Mesendoderm (in vitro differentiated cells): ENCODE measurements around the gene CACFD1.

ENCODE experiments used
- DNase-seq: peaks from one replicate; pipeline ENCODE4 v3.0.0; 2013
- H2AK5ac ChIP-seq: 2 replicates; pipeline ENCODE4 v1.6.1; 2013; ENCODE audit warnings: low read length, inconsistent platforms
- H2BK120ac ChIP-seq: 2 replicates; pipeline ENCODE4 v1.6.1; 2013; ENCODE audit warnings: low read depth, mild to moderate bottlenecking, low read length, moderate library complexity, mixed read lengths
- H2BK15ac ChIP-seq: replicated peaks from 2 replicates; pipeline ENCODE4 v1.6.1; 2013; ENCODE audit warnings: low read depth, mild to moderate bottlenecking, moderate library complexity
- H2BK5ac ChIP-seq: 2 replicates; pipeline ENCODE4 v1.6.1; 2013; ENCODE audit warnings: low read length, inconsistent platforms
- H3K18ac ChIP-seq: 2 replicates; pipeline ENCODE4 v1.6.1; 2013; ENCODE audit warnings: mild to moderate bottlenecking, low read length, mixed read lengths
- H3K23ac ChIP-seq: one replicate; pipeline ENCODE4 v1.6.1; 2013; ENCODE audit warnings: low read length
- H3K27ac ChIP-seq: 2 replicates; pipeline ENCODE4 v1.5.1; 2013; ENCODE audit warnings: low read depth, mild to moderate bottlenecking, inconsistent platforms, low read length, moderate library complexity
- H3K27me3 ChIP-seq: 2 replicates; pipeline ENCODE4 v1.6.1; 2013; ENCODE audit warnings: low read length, control low read depth, mild to moderate bottlenecking, inconsistent platforms; ENCODE audit not compliant: insufficient read depth, poor library complexity
- H3K36me3 ChIP-seq: 2 replicates; pipeline ENCODE4 v1.6.1; 2013; ENCODE audit warnings: low read length, inconsistent platforms; ENCODE audit not compliant: control insufficient read depth, insufficient read depth
- H3K4ac ChIP-seq: one replicate; pipeline ENCODE4 v1.6.1; 2013; ENCODE audit warnings: low read depth, mild to moderate bottlenecking, low read length, moderate library complexity
- H3K4me1 ChIP-seq: 2 replicates; pipeline ENCODE4 v1.6.1; 2013; ENCODE audit warnings: low read depth, low read length, inconsistent platforms; ENCODE audit not compliant: control insufficient read depth
- H3K4me2 ChIP-seq: 2 replicates; pipeline ENCODE4 v1.6.1; 2013; ENCODE audit warnings: low read length
- H3K4me3 ChIP-seq: 2 replicates; pipeline ENCODE4 v1.5.1; 2013; ENCODE audit warnings: mild to moderate bottlenecking, low read length
- H3K56ac ChIP-seq: one replicate; pipeline ENCODE4 v1.6.1; 2013; ENCODE audit warnings: low read length
- H3K79me1 ChIP-seq: 2 replicates; pipeline ENCODE4 v1.6.1; 2013; ENCODE audit warnings: low read length, inconsistent platforms
- H3K79me2 ChIP-seq: 2 replicates; pipeline ENCODE4 v1.6.1; 2013; ENCODE audit warnings: mild to moderate bottlenecking, low read length; ENCODE audit not compliant: control insufficient read depth, insufficient read depth
- H3K9ac ChIP-seq: 2 replicates; pipeline ENCODE4 v1.6.1; 2013; ENCODE audit warnings: low read length, inconsistent platforms
- H4K5ac ChIP-seq: one replicate; pipeline ENCODE4 v1.6.1; 2013; ENCODE audit warnings: low read length
- H4K8ac ChIP-seq: one replicate; pipeline ENCODE4 v1.6.1; 2013; ENCODE audit warnings: low read depth, mild to moderate bottlenecking, control low read depth, low read length, moderate library complexity
- WGBS: extraction: QIAGEN DNeasy Blood & Tissue Kit; methylation state at CpG from one replicate; pipeline ENCODE4 v1.1.7; 2013; ENCODE audit warnings: low lambda C conversion rate, missing lambda C conversion rate; ENCODE audit not compliant: insufficient coverage; ENCODE audit errors: extremely low coverage; 5-methylcytosine and 5-hydroxymethylcytosine counted together

The CACFD1 gene

DNA sequence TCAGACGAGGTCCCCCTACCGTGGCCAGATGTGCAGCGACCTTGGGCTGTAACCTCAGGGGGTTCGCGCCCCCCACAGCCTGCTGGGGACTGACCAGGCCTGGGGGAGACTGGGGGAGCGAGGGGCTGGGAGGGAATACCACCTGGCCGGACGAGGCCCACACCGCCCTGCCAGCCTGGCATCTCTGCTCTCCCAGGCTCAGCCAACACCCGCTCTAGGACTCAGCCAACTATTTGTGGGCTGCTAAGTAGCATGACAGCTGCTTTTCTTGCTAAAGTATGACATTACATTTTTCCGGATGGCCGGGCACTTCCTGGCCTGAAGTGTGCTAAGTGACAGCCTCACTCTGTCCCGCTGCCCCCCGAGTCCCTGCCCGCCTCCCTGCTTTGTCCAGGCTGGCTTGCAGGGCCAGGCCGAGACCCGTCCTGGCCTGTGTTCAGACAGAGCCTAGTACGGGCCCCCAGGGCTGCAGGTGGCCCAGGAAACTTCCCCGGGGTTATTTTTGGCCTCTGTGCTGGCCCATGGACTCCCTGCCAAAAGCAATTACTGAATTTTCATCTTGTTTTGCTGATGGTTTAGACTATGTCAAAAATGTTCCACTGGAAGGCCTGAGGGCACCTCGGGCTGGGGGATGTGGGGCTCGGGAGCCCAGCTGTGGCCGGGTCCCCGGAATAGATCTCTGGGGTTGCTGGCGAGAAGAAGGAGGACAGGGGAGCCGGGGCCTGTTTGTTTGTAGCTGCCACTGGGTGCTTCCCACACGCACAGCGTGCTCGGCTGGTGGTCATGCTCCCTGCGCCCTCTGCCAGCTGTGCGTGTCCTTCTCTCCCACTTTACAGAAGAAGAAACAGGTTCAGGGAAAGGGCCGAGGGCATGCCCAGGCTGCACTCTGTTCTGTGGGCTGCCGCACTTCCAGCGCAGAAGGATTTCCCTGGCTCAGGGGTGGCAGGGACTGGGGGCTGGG is 32.6 kb downstream of the CACFD1 start:
- H4K8ac ChIP-seq: no peak overlapping the region
- no peak overlapping the region for H3K23ac ChIP-seq
- H4K5ac ChIP-seq: no peak overlapping the region
- no peak overlapping the region for H3K4me2 ChIP-seq
- no peak overlapping the region for H3K56ac ChIP-seq
- H3K18ac ChIP-seq: no peak overlapping the region
- no CpG with 5 or more reads among the region's 33 CpGs for WGBS
- no peak for DNase-seq
- no peaks in the 10 kb centered on the region for H3K27me3 ChIP-seq
- H3K27ac ChIP-seq: no peak overlapping the region
- no peak overlapping the region for H2BK15ac ChIP-seq
- no peaks in the 10 kb centered on the region for H3K79me2 ChIP-seq
- no peak overlapping the region for H2BK5ac ChIP-seq
- H2AK5ac ChIP-seq: no peak overlapping the region
- no peaks in the 10 kb centered on the region for H3K36me3 ChIP-seq
- no peak overlapping the region for H3K4me3 ChIP-seq
- H3K4ac ChIP-seq: no peak overlapping the region
- no peaks in the 10 kb centered on the region for H3K4me1 ChIP-seq
- no peak overlapping the region for H2BK120ac ChIP-seq
- H3K79me1 ChIP-seq: no peaks in the 10 kb centered on the region
- no peak overlapping the region for H3K9ac ChIP-seq

DNA sequence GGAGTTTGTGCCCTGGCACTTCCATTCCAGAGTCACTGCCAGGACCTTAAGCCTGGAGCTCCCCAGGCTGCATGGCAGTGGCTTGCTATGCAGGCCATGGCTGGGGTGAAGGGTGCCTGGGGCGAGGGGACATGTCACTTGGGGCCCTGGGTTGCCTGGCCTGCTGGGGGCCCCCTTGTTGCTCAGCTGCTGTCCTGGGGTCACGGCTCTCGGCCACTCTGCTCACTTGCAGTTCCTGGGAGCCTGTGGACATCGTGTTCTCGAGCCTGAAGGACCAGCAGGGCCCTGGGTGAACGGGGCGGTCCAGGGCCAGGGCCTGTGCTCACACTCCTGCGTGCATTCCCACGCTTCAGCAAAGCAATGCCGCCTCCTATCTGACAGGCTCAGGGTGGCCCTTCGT is 33.6 kb downstream of the CACFD1 start:
- H2AK5ac ChIP-seq: no peak overlapping the region
- H3K4me2 ChIP-seq: no peak overlapping the region
- no peak overlapping the region for H3K23ac ChIP-seq
- DNase-seq: no peak
- no CpG with 5 or more reads among the region's 11 CpGs for WGBS
- no peak overlapping the region for H2BK5ac ChIP-seq
- H4K8ac ChIP-seq: no peak overlapping the region
- H2BK120ac ChIP-seq: no peak overlapping the region
- H3K4me1 ChIP-seq: no peaks in the 10 kb centered on the region
- no peak overlapping the region for H3K56ac ChIP-seq
- H3K4ac ChIP-seq: no peak overlapping the region
- no peak overlapping the region for H3K18ac ChIP-seq
- no peaks in the 10 kb centered on the region for H3K27me3 ChIP-seq
- H4K5ac ChIP-seq: no peak overlapping the region
- H2BK15ac ChIP-seq: no peak overlapping the region
- H3K79me1 ChIP-seq: no peaks in the 10 kb centered on the region
- H3K36me3 ChIP-seq: no peaks in the 10 kb centered on the region
- H3K27ac ChIP-seq: no peak overlapping the region
- H3K9ac ChIP-seq: no peak overlapping the region
- H3K79me2 ChIP-seq: no peaks in the 10 kb centered on the region
- no peak overlapping the region for H3K4me3 ChIP-seq

DNA sequence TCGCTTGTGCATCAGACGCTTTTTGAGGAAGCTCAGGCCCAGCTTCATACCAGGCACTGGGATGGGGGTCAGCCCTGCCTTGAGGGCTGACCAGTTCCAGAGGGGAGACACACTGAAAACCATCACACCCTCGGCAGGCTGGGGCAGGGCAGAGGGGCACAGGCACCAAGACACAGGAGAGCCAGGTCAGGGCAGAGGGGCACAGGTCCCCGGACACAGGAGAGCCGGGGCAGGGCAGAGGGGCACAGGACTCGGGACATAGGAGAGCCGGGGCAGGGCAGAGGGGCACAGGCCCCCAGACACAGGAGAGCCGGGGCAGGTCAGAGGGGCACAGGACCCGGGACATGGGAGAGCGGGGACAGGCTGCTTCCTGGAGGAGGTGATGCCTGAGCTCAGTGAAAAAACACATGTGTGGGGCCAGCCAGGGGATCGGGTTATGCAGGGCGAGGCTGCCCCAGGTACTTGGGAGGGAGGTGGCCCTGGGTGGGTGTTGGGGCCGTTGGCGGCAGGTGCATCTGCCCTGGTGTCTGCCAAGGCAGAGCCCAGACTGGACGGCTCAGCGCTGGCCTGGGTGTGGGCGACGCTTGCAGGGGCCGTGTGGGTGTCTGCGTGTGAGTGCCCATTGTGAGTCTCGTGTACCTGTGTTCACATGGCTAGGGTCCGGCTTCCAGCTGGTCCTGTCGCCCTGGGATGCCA is 34.2 kb downstream of the CACFD1 start:
- H3K4me2 ChIP-seq: no peak overlapping the region
- H4K5ac ChIP-seq: no peak overlapping the region
- no peak for DNase-seq
- no peaks in the 10 kb centered on the region for H3K27me3 ChIP-seq
- H3K23ac ChIP-seq: no peak overlapping the region
- no peaks in the 10 kb centered on the region for H3K79me2 ChIP-seq
- no peak overlapping the region for H2BK120ac ChIP-seq
- H3K4me3 ChIP-seq: no peak overlapping the region
- H3K27ac ChIP-seq: no peak overlapping the region
- no peak overlapping the region for H2AK5ac ChIP-seq
- H3K36me3 ChIP-seq: no peaks in the 10 kb centered on the region
- no peaks in the 10 kb centered on the region for H3K79me1 ChIP-seq
- WGBS: no CpG with 5 or more reads among the region's 23 CpGs
- no peak overlapping the region for H3K18ac ChIP-seq
- no peak overlapping the region for H2BK5ac ChIP-seq
- no peak overlapping the region for H4K8ac ChIP-seq
- H2BK15ac ChIP-seq: no peak overlapping the region
- H3K4ac ChIP-seq: no peak overlapping the region
- no peaks in the 10 kb centered on the region for H3K4me1 ChIP-seq
- no peak overlapping the region for H3K56ac ChIP-seq
- no peak overlapping the region for H3K9ac ChIP-seq

DNA sequence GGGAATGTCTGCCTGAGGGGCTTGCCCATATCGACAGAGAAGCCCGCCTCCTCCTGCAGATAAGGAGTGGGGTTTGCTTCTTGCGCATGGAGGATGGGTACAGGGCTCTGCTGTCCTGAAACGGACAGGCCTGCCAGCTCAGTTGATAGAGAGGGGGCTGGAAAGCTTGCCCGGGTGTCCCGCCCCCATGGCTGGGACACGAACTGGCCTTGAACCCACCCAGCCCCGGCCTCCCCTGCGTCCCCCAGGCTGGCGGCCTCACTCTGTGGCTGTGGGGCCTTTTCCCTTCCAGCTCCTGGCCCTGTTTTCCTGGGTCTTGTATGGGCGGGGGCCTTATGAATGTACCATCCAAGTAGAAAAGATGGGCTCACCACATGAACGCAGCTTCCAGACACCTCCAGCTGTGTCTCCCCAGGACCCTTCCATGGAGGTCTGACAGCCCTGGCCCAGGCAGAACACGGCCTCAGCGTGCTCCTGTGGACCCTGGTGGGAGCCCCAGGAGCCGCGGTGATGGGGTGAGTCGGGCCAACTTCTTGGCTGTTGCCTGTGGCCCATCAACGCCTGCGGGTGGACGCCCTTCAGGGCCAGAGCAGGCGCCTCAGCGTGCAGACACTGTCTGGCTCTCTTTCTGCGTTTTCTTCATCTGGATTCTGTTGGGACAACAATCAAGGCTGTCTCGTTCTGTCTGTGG is 35.0 kb downstream of the CACFD1 start:
- Histone ChIP-seq H2BK5ac (no peak overlapping the region), H3K27ac (no peak overlapping the region), H3K79me2 (no peaks in the 10 kb centered on the region), H3K4me3 (no peak overlapping the region), H4K5ac (no peak overlapping the region), H2AK5ac (no peak overlapping the region), H4K8ac (no peak overlapping the region), H3K18ac (no peak overlapping the region), H3K9ac (no peak overlapping the region), H3K36me3 (no peaks in the 10 kb centered on the region), H3K4ac (no peak overlapping the region), H3K27me3 (no peaks in the 10 kb centered on the region), H3K56ac (no peak overlapping the region), H3K23ac (no peak overlapping the region), H3K4me1 (no peaks in the 10 kb centered on the region), H3K79me1 (no peaks in the 10 kb centered on the region), H2BK120ac (no peak overlapping the region), H2BK15ac (no peak overlapping the region), H3K4me2 (no peak overlapping the region)
- WGBS: no CpG with 5 or more reads among the region's 24 CpGs
- no peak for DNase-seq

DNA sequence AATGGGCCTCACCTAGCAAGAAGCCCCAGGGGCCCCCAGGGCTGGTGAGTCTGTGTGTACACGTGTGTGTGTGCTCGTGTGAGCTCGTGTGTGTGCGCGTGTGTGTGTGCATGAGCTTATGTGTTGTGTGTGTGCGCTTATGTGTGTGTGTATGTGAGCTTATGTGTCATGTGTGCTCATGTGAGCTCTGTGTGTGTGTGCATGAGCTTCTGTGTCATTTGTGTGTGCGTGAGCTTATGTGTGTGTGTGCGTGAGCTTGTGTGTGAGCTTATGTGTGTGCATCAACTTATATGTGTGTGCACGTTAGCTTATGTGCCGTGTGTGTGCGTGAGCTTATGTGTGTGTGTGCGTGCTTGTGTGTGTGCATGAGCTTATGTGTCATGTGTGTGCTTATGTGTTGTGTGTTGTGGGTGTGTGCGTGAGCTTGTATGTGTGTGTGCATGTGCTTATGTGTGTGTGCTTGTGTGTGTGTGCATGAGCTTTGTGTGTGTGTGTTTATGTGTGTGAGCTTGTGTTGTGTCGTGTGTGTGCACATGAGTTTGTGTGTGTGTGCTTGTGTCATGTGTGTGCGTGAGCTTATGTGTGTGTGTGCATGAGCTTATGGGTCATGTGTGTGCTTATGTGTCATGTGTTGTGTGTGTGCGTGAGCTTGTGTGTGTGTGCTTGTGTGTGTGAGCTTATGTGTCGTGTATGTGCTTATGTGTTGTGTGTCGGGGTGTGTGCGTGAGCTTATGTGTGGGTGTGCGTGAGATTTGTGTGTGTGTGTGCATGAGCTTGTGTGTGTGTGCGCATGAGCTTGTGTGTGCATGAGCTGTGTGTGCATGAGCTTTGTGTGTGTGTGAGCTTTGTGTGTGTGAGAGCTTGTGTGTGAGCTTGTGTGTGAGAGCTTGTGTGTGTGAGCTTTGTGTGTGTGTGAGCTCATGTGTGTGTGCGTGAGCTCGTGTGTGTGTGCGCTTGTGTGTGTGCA is 35.8 kb downstream of the CACFD1 start:
- Histone ChIP-seq H2BK120ac (no peak overlapping the region), H4K8ac (no peak overlapping the region), H3K79me1 (no peaks in the 10 kb centered on the region), H3K56ac (no peak overlapping the region), H2BK5ac (no peak overlapping the region), H2AK5ac (no peak overlapping the region), H4K5ac (no peak overlapping the region), H3K18ac (no peak overlapping the region), H3K4me2 (no peak overlapping the region), H3K27me3 (no peaks in the 10 kb centered on the region), H2BK15ac (no peak overlapping the region), H3K4me3 (no peak overlapping the region), H3K27ac (no peak overlapping the region), H3K4ac (no peak overlapping the region), H3K9ac (no peak overlapping the region), H3K4me1 (no peaks in the 10 kb centered on the region), H3K23ac (no peak overlapping the region), H3K79me2 (no peaks in the 10 kb centered on the region), H3K36me3 (no peaks in the 10 kb centered on the region)
- no CpG with 5 or more reads among the region's 24 CpGs for WGBS
- DNase-seq: no peak
